H1 (cell line): ENCODE measurements around the gene VAV2. TPM values are rescaled to one million over a fixed set of nuclear protein-coding genes. Genes with fewer than 3 reads are reported as not detected.

Source experiments
- CTCF ChIA-PET: fragments of 300-600 bp; sonication (Branson Sonifier 250); formaldehyde crosslinking; loops from one replicate; lab custom pipeline; 2021; ENCODE audit not compliant: partially characterized antibody; lab: Charles Lee
- POLR2A ChIA-PET: fragments of 300-600 bp; sonication (Branson Sonifier 250); formaldehyde crosslinking; loops from one replicate; lab custom pipeline; 2021; ENCODE audit warnings: inconsistent platforms; ENCODE audit not compliant: partially characterized antibody; lab: Charles Lee
- DNase-seq, 2 experiments: peaks; one replicate each; pipeline versions ENCODE4 v3.0.0 to v3.0.0-alpha.2; 2010 to 2022; ENCODE audit warnings: low spot score in 2 of 2, low read depth in 1 of 2, mixed read lengths in 1 of 2
- FAIRE-seq: peaks from 2 replicates; lab custom pipeline; 2011; peaks lifted over from hg19 to GRCh38; lab: Jason Lieb, UNC
- H2AFZ ChIP-seq: 2 replicates; pipeline ENCODE4 v1.8.1; 2012; ENCODE audit warnings: low read length, inconsistent platforms
- H2AK5ac ChIP-seq: 2 replicates; pipeline ENCODE4 v1.6.1; 2013; ENCODE audit warnings: low read depth, low read length
- H2BK120ac ChIP-seq: replicated peaks from 2 replicates; pipeline ENCODE3; 2013; ENCODE audit warnings: low read depth, low read length, inconsistent platforms
- H2BK12ac ChIP-seq: 2 replicates; pipeline ENCODE4 v1.6.1; 2013; ENCODE audit warnings: low read depth, low read length
- H2BK15ac ChIP-seq: 2 replicates; pipeline ENCODE4 v1.6.1; 2013; ENCODE audit warnings: low read length
- H2BK20ac ChIP-seq: 2 replicates; pipeline ENCODE4 v1.6.1; 2013; ENCODE audit warnings: low read length
- H2BK5ac ChIP-seq: 2 replicates; pipeline ENCODE4 v1.6.1; 2013; ENCODE audit warnings: low read depth, low read length
- H3K14ac ChIP-seq: 2 replicates; pipeline ENCODE4 v1.6.1; 2013; ENCODE audit warnings: inconsistent platforms; ENCODE audit not compliant: insufficient read length
- H3K18ac ChIP-seq: 2 replicates; pipeline ENCODE4 v1.6.1; 2013; ENCODE audit warnings: low read length; ENCODE audit errors: extremely low read depth
- H3K23ac ChIP-seq: 2 replicates; pipeline ENCODE4 v1.6.1; 2013; ENCODE audit warnings: inconsistent platforms; ENCODE audit not compliant: insufficient read length
- H3K23me2 ChIP-seq: 2 replicates; pipeline ENCODE4 v1.6.1; 2013; ENCODE audit warnings: low read depth, low read length
- H3K27ac ChIP-seq: 2 replicates; pipeline ENCODE4 v1.6.1; 2011; ENCODE audit warnings: low read depth, low read length, inconsistent platforms
- H3K27me3 ChIP-seq, 4 experiments: replicated peaks in 1 of 4; 1 replicate in 1 of 4; 2 replicates in 3 of 4; pipeline versions ENCODE4 v1.6.1 to v1.8.1; 2011 to 2013; ENCODE audit warnings: low read length in 3 of 4, mild to moderate bottlenecking in 3 of 4, inconsistent platforms in 2 of 4, mixed read lengths in 2 of 4, moderate library complexity in 1 of 4; ENCODE audit not compliant: control insufficient read depth in 3 of 4, insufficient read depth in 3 of 4; ENCODE audit errors: extremely low read depth in 1 of 4
- H3K36me3 ChIP-seq, 4 experiments: 2 replicates each; pipeline versions ENCODE4 v1.6.1 to v1.8.1; 2011 to 2013; ENCODE audit warnings: mild to moderate bottlenecking in 4 of 4, low read length in 3 of 4, moderate library complexity in 2 of 4, control low read depth in 1 of 4, inconsistent platforms in 1 of 4; ENCODE audit not compliant: insufficient read depth in 4 of 4, control insufficient read depth in 2 of 4
- H3K4ac ChIP-seq: replicated peaks from 2 replicates; pipeline ENCODE3; 2013; ENCODE audit warnings: low read length, low read depth, mixed read lengths, inconsistent platforms; ENCODE audit not compliant: insufficient read length
- H3K4me1 ChIP-seq, 4 experiments: replicated peaks in 1 of 4; 1 replicate in 1 of 4; 2 replicates in 3 of 4; pipeline versions ENCODE4 v1.6.1 to v1.8.1; 2011 to 2013; ENCODE audit warnings: low read length in 3 of 4, inconsistent platforms in 2 of 4, mixed read lengths in 1 of 4; ENCODE audit not compliant: insufficient read depth in 4 of 4, control insufficient read depth in 3 of 4
- H3K4me2 ChIP-seq, 2 experiments: 2 replicates each; pipeline versions ENCODE4 v1.6.1 to v1.8.1; 2011 to 2013; ENCODE audit warnings: low read depth in 2 of 2, low read length in 2 of 2, control low read depth in 1 of 2, inconsistent platforms in 1 of 2, mild to moderate bottlenecking in 1 of 2; ENCODE audit not compliant: insufficient read depth in 1 of 2
- H3K4me3 ChIP-seq, 4 experiments: fragments of 200-600, 300-600 bp in 1 of 4; sonication (generic), shearing (Covaris generic), sonication (Bioruptor Twin) in 1 of 4; 2 replicates each; pipeline versions ENCODE4 v1.5.1 to v1.8.1; 2011 to 2016; ENCODE audit warnings: low read length in 4 of 4, low read depth in 3 of 4, control low read depth in 2 of 4, inconsistent platforms in 2 of 4, mild to moderate bottlenecking in 2 of 4, mixed read lengths in 1 of 4, moderate library complexity in 1 of 4; ENCODE audit not compliant: insufficient read depth in 2 of 4; ENCODE audit errors: extremely low read depth in 1 of 4
- H3K56ac ChIP-seq: replicated peaks from 2 replicates; pipeline ENCODE3; 2013; ENCODE audit warnings: low read depth, mild to moderate bottlenecking, mixed read lengths, low read length, inconsistent platforms; ENCODE audit not compliant: insufficient read length
- H3K79me1 ChIP-seq: 2 replicates; pipeline ENCODE4 v1.6.1; 2013; ENCODE audit warnings: low read depth, low read length, control low read depth
- H3K79me2 ChIP-seq, 2 experiments: 2 replicates each; pipeline versions ENCODE4 v1.6.1 to v1.8.1; 2012 to 2013; ENCODE audit warnings: low read length in 2 of 2, mild to moderate bottlenecking in 2 of 2, inconsistent platforms in 1 of 2; ENCODE audit not compliant: insufficient read depth in 2 of 2, control insufficient read depth in 1 of 2
- H3K9ac ChIP-seq, 4 experiments: replicated peaks in 1 of 4; 1 replicate in 1 of 4; 2 replicates in 3 of 4; pipeline versions ENCODE4 v1.6.1 to v1.8.1; 2011 to 2013; ENCODE audit warnings: low read depth in 3 of 4, low read length in 3 of 4, control low read depth in 2 of 4, mild to moderate bottlenecking in 2 of 4, moderate library complexity in 2 of 4, inconsistent platforms in 1 of 4; ENCODE audit errors: extremely low read depth in 1 of 4
- H3K9me3 ChIP-seq, 2 experiments: 2 replicates each; pipeline versions ENCODE4 v1.6.1 to v1.8.1; 2012 to 2013; ENCODE audit warnings: mild to moderate bottlenecking in 2 of 2, moderate library complexity in 2 of 2, control low read depth in 1 of 2, inconsistent platforms in 1 of 2, low read depth in 1 of 2, low read length in 1 of 2, mixed read lengths in 1 of 2; ENCODE audit not compliant: insufficient read depth in 2 of 2
- H4K20me1 ChIP-seq, 2 experiments: replicated peaks in 1 of 2; 2 replicates each; pipeline versions ENCODE3 to v1.8.1; 2011 to 2013; ENCODE audit warnings: inconsistent platforms in 2 of 2, low read length in 2 of 2, mild to moderate bottlenecking in 1 of 2; ENCODE audit not compliant: insufficient read depth in 2 of 2, control insufficient read depth in 1 of 2
- H4K5ac ChIP-seq: 2 replicates; pipeline ENCODE4 v1.6.1; 2013; ENCODE audit warnings: low read length, low read depth, mixed read lengths, inconsistent platforms; ENCODE audit not compliant: insufficient read length
- H4K8ac ChIP-seq: 2 replicates; pipeline ENCODE4 v1.8.0; 2013; ENCODE audit warnings: mild to moderate bottlenecking, moderate library complexity, low read length, inconsistent platforms; ENCODE audit not compliant: insufficient read depth; ENCODE audit errors: extremely low read depth
- H4K91ac ChIP-seq: replicated peaks from 2 replicates; pipeline ENCODE3; 2013; ENCODE audit warnings: low read length, mixed read lengths, inconsistent platforms; ENCODE audit not compliant: insufficient read length
- GTF2F1 ChIP-seq: IDR thresholded peaks from 2 replicates; pipeline ENCODE4 v1.6.1; 2012; ENCODE audit warnings: low read depth, low read length, improper control_type of control experiment, borderline replicate concordance
- KDM4A ChIP-seq: IDR thresholded peaks from one replicate; pipeline ENCODE4 v1.7.1; 2012; ENCODE audit warnings: low read depth, mild to moderate bottlenecking, moderate library complexity, low read length, inconsistent platforms; ENCODE audit not compliant: severe bottlenecking
- RFX5 ChIP-seq: IDR thresholded peaks from 2 replicates; pipeline ENCODE4 v1.6.1; 2011; ENCODE audit warnings: low read depth, low read length, improper control_type of control experiment, borderline replicate concordance
- YY1 ChIP-seq: IDR thresholded peaks from 2 replicates; pipeline ENCODE4 v1.6.1; 2011; ENCODE audit warnings: low read depth, mild to moderate bottlenecking, low read length
- ZNF274 ChIP-seq: IDR thresholded peaks from 2 replicates; pipeline ENCODE4 v1.7.0; 2012; ENCODE audit warnings: low read length, borderline replicate concordance; ENCODE audit errors: extremely low read depth
- WGBS, 2 experiments: shearing (Covaris generic) in 1 of 2; methylation state at CpG; one replicate each; pipeline versions ENCODE4 v1.1.6 to v1.1.7; 2013 to 2015; ENCODE audit warnings: low lambda C conversion rate in 2 of 2, mixed read lengths in 2 of 2, inconsistent platforms in 1 of 2, low coverage in 1 of 2, missing lambda C conversion rate in 1 of 2; ENCODE audit not compliant: insufficient replicate concordance in 2 of 2, insufficient coverage in 1 of 2, insufficient read length in 1 of 2; ENCODE audit errors: extremely low coverage in 1 of 2, missing lambda C conversion rate in 1 of 2; 5-methylcytosine and 5-hydroxymethylcytosine counted together
- polyA plus RNA-seq, 7 experiments: library from polyadenylated mRNA; depleted of rRNA in 3 of 7; stranded (reverse) in 5 of 7; unstranded in 2 of 7; fragments of >200 nt in 5 of 7; fragments of 200-250 nt in 2 of 7; gene quantifications; 1 replicate in 5 of 7; 2 replicates in 1 of 7; 4 replicates in 1 of 7; pipeline versions ENCODE4 v1.2.1 to v1.2.3, GENCODE V29; 2011 to 2013; ENCODE audit warnings: missing spikeins in 2 of 7, mixed read lengths in 2 of 7
- total RNA-seq: library from RNA; stranded (reverse); fragmentation: NEBNext Ultra II Directional; extraction: Animal tissue kit (Norgen Biotek cat#: 25700); gene quantifications from 2 replicates; pipeline ENCODE4 v1.2.1, GENCODE V29; 2021

Gene VAV2
- total and polyA plus RNA-seq, 2 of the 8 experiments (the other 6 are each of a cell fraction or from before 2014, with no cell fraction given), result 13.6 to 37.6 TPM

GRCh38 chr9:133964463-133964862, 27.7 kb downstream of the VAV2 start:
- Histone ChIP-seq H3K56ac (no peak overlapping the region), H3K18ac (no peak overlapping the region), H3K14ac (no peak overlapping the region), H4K91ac (no peak overlapping the region), H3K36me3 (no peaks in the 10 kb centered on the region), H3K9ac (no peak overlapping the region), H2AK5ac (no peak overlapping the region), H3K23ac (no peak overlapping the region), H3K79me1 (peaks cover 19% of the 10 kb centered on the region), H3K4me3 (no peak overlapping the region), H4K20me1 (peaks cover 8 to 16% of the 10 kb centered on the region in 2 experiments), H3K27ac (no peak overlapping the region), H3K79me2 (peaks cover 0 to 98% of the 10 kb centered on the region in 2 experiments), H4K8ac (no peak overlapping the region), H2AFZ (no peak overlapping the region), H3K4me2 (no peak overlapping the region), H3K9me3 (no peaks in the 10 kb centered on the region), H4K5ac (no peak overlapping the region), H3K4ac (no peak overlapping the region), H2BK120ac (no peak overlapping the region), H2BK15ac (no peak overlapping the region), H2BK12ac (no peak overlapping the region), H2BK5ac (no peak overlapping the region), H3K4me1 (peaks cover 0 to 28% (median 18%) of the 10 kb centered on the region in 4 experiments; a peak in 6 of 7 replicates), H2BK20ac (no peak overlapping the region), H3K27me3 (no peaks in the 10 kb centered on the region), H3K23me2 (no peaks in the 10 kb centered on the region; the same call in 1 of the 2 replicates)
- no peak for FAIRE-seq
- CTCF ChIA-PET, result no interaction called here
- WGBS, 2 experiments, result 87% methylated on average over 2 of the region's 2 CpGs; no CpG with 5 or more reads in 1 of the 2 experiments
- no peak for DNase-seq
- POLR2A ChIA-PET, result no interaction called here
- TF ChIP-seq ZNF274 (no peak), YY1 (no peak), KDM4A (no peak), GTF2F1 (no peak), RFX5 (no peak)
